Stimulated activated CD4-positive, alpha-beta T cell treated with anti-CD3 and anti-CD28 coated beads, Interleukin-12 subunit alpha, Interleukin-12 subunit beta, amount 100 ng/mL, for 48 hours (primary cell): ENCODE data around the gene FSD2.

Experiments used
- DNase-seq, 3 donors: peaks; one replicate each; pipeline ENCODE4 v3.0.0-alpha.2; 2020; ENCODE audit warnings: low read depth in 2 of 3, low spot score in 1 of 3

The FSD2 gene, protein sequence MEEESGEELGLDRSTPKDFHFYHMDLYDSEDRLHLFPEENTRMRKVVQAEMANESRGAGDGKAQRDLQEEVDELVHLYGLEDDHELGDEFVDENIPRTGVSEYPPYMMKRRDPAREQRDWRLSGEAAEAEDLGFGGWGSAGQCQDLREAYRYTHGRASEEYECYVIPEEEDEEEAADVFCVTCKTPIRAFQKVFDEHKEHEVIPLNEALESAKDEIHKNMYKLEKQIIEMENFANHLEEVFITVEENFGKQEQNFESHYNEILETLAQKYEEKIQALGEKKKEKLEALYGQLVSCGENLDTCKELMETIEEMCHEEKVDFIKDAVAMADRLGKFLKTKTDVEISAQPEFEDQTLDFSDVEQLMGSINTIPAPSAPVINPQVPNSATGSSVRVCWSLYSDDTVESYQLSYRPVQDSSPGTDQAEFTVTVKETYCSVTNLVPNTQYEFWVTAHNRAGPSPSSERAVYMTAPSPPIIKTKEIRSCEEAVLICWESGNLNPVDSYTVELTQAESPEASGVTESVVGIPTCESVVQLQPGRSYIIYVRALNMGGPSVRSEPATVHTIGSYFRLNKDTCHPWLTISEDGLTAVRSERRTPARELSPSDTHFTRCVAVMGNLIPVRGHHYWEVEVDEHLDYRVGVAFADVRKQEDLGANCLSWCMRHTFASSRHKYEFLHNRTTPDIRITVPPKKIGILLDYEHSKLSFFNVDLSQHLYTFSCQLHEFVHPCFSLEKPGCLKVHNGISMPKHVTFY

DNA sequence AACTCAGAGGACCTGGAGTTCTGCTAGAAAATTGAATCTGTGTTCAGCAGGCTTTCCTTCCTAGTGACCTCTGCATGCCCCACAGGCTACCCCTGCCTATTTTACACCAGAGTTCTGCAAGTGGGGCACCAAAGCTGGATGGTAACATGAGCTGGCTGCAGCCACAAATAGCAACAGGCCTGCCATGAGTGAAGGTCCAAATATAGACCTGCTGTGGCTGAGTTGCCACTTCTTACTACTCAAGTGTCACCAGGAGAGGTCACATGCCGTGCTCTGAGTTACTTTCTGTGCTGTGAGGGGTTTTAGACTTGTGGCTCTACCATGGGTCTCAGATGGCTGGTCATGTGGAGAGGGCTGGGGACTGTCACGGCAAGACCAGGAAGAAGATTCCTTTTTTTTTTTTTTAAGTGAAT lies at the start of gene FSD2:
Gene FSD2 (minus strand): TSS at position 76 of the 413 bp plus-strand sequence. CDS start 18,679 bp downstream, outside the sequence.
- no peak for DNase-seq

DNA sequence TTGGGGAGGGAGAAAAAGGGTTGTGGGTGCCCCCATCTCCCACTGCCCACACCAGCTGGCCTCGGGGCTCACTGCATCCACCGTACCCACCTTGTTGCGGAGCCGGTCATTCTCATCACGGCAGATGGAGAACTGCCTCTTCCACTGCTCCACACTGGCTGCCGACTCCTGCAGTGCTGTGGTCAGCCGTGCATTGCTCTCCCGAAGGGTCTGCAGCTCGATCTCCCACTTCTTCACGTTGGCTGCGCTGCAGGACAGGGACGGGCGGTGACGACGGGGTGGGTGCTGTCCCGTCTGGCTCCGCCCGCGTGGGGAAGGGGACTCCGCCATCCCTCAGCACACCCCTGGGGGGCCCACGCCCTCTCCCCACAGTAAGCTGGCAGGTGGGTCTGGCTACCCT lies 48.7 kb upstream of the FSD2 start:
- DNase-seq = no peak

DNA sequence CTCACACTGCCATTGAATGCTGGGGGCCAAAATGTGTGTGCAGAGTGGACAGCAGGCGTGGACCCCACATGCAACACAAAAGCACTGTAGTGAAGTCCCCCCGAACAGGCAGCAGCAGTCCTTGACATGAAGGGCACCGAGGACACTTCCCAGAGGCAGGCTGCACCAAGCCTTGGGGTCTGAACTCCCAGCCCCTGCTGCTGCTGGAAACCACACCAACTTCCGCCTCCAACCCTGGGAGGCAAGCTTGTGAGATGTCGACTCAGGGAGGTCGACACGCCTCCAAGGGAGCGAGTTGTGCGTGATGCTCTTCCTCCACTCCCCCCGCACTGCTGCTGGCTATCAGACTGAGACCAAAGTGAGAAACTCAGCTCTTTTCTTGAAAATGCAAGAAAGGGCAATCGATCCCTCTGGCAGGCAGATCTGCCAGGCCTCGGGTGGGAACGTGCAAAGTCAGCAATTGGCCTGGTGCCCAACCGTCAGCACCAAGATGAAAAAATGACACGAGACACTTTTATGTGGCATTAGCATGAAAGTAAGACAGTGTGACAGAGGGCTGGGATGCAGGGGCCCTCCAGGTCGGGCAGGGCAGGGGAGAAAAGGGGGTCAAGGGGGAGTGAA lies 47.2 kb upstream of the FSD2 start:
- no peak for DNase-seq

DNA sequence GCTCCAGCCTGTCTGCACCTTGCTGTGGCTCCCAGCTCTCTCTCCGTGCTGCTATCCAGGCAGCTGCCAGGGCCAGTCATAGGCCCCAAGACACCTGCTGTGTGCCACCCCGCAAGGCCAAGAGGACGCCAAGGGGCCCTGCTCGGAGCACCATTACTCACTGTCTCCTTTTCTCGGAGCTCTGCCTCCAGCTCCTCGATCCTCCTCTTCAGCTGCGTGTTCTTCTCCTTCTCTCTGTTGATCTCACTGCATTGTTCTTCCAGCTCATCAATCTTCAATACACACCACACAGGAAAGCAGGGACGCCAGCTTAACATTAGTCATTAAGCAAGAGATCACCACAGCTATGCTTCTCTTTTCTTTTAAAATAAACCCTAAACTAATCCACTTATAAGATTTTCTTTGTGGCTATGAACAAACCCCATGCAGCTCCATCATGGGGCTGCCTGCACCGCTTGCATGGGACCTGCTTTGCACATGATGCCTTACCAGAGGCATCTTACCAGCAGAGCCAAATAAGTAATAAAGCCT lies 46.2 kb upstream of the FSD2 start:
- DNase-seq = no peak

DNA sequence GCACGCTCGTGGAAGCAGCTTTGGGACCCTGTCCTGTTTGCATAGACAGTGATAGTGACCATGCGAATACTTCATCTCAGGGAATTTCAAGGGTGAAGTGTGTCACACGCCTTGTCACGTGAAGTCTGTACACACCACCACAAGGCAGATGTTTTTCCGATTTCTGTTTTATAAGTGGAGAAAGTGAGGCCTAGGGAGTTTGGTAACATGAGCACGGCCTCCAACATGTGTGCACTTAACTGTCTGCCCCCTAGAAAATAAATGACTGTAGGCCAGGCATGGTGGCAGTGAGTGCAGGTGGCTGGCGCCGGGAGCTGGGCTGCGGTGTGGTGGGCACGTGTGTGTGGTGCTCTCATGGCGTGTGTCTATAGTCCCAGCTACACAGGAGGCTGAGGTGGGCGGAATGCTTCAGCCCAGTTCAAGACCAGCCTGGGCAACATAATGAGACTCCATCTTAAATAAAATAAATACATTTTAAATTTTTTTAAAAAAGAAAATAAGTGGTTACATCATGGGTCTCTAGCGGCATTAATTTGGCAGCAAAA lies 45.5 kb upstream of the FSD2 start:
- no peak for DNase-seq

DNA sequence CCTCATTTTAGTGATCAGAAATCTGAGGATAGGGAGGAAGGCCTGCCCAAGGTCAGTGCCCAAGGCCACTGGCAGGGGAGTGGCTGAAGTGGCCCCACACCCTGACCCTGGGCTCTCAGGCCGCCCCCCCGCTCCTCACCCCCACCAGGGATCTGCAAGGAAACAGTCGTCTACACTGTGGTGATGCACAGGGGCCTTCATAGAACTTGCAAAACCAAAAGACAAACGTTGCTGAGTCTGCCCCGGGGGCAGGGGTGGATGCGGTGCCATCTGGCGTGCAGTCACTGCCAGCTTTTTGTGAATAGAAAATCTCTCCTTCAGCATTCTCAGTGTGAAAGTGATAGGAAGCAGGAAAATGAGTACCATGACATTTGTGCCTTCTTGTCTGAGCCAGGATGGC lies 44.9 kb upstream of the FSD2 start:
- DNase-seq = no peak

DNA sequence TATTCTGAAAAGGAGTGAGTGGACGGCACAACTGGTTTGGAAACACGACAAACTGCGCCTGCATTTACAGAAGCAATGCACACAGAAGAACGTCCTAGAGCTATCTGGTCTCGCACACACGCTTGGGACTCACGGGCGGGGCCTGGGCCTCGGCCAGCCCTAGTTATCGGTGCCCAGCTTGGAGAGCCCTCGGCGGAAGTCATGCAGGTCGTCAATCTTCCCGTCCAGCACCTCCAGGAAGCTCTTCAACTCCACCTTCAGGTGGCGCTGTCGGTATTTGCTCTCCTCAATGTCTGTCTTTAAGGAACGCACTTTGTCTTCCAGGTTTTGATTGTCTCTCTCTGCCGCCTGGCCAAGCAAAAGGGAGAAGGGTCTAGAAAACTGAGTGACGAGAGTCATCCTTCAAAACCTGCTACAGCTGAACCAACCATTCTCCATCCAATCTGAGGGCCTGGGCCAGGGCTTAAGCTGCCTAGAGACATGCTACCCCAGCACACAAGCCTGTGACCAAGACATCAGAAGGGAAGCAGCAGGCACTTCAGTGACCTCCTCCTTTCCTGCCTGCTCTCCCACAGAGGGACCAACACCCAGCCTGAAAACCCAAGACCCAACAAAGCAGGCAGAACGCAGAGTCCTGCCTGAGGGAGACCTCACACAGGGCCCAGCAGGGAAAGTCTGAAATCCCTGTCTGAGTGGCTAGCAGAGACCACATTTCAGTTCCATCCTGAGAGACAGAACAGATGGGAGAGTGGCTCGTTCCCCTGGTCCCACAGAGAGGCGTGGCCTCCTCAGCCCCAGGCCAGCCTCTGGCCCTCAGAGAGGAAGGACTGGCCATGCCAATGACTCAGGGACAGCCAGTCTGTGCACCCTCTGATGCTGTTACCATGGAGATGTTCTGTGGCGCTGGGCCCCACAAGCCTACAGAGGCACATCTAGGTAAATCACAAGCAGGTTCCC lies 44.0 kb upstream of the FSD2 start:
- peak; percentile 31 to 44 (median 41) for DNase-seq

DNA sequence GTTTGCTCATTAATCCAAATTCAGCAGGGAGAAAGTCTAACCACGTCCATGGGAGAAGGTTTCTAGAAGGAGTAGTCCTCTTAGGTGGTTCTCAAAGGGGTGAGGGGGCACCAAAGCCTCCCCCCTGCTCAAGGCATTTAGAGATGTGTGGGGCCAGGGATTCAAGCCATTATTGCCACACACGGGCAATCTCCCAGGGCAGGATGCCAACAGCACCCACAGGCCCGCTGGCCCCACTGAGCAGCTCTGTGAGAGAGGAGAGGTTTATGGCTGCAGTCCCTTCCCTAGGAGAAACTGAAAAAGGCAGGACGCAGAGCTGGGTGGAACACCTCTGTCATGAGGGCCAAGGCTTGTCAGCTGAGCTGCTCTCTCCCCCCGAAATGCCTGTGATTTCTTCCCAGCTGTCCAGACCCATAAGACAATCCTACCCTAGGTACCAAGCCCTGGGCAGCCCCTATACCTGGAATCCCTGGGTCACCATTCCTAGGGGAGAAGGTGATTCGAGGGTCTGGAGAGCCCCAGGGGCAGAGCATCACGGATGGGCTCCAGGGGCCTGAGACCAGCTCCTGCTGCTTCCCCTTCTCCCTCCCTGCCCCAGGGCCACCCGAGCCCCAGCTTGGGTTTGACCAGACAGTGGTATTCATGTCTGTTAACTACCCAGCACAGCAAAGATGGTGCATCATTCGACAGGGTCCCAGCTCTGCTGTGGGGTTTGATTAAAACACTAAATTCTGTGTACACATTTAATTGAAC lies 42.5 kb upstream of the FSD2 start:
- DNase-seq = no peak

DNA sequence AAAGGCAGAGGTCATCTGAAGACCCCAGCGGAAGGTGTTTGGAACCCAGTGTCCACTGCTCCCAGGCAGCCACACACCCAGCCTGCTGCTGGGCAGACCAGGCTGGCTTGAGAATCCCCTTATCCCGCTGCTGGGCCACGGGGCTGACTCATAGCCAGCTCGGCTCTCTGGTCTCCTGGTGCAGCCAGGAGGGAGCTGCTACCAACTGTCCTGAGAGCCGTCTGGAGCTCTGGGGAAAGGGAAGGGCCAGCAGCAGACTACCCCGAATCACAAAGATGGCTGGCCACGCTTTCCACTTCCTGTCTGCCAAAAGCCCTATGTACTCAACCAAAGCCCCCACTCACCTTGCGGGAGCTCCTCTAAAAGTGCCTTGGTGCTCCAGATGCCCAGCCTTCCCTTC lies 41.8 kb upstream of the FSD2 start:
- no peak for DNase-seq

DNA sequence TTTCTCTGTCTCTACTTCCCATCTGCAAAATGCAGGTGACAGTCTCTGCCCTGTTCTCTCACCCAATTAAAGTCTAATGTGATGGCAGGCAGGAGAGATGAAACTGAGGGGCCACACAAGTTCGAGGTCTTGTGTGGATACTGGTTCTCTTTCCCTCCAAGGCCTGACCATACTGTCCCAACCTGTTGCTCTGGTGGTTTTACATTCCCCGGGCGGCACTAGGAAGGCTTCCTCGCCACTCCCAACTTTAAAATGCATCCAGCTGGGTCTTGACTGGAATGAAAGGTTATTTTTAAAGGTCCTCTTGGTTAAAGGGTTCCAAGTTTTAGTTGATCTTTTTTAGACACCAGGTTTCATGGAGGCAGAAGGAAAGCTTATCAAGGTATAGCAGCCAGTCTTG lies 40.8 kb upstream of the FSD2 start:
- DNase-seq = no peak

DNA sequence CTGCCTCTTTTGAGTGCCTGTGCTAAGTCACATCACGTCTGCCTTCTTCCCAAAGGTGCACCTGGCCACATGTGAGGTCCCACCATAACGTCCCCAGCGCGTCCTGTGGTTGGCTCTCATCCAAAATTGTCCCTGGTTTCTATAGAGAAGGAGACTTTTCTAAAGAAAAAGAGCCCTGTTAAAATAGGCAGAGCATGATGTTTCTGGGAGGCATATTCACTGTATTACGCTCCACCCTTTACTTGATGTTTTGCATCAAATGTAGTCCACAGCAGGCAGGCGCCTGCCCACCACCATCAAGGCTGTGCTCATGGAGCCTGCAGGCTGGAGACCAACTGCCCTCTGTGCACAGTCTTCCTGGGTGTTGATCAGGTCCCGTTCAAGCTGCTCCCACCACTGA lies 39.8 kb upstream of the FSD2 start:
- no peak for DNase-seq

DNA sequence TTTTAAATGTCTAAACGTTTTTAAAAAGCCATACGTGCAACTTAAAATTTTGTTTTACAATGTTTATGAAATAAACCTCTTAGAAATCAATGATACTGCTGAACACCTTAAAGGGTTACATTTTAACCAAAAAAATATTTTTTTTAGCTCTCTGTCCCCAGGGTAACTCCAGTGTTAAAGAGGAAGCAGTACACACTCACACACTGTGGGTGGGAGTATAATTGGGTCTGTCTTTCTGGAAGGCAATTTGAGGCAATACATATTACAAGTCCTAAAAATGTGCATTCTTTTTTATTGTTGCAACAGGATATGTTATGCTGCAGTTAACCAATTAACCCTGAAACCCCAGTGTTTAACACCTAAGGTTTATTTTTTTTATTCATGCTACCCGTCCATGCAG lies 37.7 kb upstream of the FSD2 start:
- DNase-seq = no peak

DNA sequence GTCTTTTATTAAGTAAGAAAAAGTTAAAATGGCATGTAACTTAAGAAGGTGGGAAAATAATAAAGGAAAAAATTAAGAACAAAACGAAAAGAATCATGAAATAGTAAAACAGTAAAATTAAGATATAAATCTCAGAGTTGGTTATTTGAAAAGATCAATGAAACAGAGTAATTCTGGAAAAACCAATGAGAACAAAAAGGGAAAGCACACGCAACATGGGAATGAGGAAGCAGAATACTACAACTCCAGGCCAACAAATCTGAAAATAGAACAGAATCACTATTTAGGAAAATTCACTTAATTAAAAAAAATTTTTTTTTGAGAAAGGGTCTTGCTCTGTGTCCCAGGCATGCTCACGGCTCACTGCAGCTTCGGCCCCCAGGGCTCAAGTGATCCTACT lies 34.3 kb upstream of the FSD2 start:
- DNase-seq = no peak

DNA sequence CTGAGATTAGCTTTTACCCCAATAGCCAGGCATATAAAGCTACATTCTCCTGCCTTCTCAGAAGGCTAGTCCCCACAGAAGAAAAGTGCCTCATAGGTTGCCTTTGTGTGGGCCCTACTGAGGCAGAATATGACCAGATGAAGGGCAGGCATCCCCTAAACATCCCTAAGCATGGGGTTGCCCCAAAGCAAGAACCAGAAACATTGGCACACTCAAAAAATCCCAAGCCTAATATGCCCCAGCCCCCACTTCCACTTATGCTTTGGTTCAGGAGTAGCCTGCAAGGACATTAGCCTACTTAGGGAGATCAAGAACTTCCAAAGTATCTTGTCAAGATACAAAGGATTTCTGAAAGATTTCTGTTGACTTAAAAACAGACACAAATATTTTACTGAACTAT lies 33.3 kb upstream of the FSD2 start:
- no peak for DNase-seq

DNA sequence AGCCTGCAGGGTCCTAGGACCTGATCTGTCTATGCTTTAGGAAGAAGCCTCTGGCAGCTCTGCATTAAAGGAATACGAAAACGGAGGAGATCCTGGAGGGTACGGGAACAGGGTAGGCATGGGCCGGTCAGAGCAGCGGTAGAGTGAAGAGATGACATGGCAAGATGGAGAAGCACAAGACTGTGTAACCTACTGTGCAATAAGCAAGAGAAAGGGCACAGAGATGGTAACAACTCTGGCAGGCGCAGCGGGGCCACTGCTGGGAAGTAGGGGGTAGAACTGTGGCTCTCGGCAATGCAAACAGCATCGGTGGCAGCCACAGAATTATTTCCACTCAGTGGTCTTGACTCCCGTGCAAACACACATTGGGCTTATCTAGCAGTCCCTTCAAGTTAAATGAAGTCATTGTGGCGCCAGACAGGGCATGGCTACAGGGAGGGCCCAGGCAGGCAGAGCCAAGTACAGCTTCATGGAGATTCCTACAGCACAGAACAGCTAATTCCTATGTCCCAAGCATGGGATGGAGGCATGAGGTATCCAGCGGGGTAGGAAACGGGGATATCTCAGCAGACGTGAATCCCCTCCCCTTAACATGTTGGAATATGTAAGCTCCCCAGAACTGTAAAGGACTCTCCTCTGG lies 32.3 kb upstream of the FSD2 start:
- DNase-seq = no peak

DNA sequence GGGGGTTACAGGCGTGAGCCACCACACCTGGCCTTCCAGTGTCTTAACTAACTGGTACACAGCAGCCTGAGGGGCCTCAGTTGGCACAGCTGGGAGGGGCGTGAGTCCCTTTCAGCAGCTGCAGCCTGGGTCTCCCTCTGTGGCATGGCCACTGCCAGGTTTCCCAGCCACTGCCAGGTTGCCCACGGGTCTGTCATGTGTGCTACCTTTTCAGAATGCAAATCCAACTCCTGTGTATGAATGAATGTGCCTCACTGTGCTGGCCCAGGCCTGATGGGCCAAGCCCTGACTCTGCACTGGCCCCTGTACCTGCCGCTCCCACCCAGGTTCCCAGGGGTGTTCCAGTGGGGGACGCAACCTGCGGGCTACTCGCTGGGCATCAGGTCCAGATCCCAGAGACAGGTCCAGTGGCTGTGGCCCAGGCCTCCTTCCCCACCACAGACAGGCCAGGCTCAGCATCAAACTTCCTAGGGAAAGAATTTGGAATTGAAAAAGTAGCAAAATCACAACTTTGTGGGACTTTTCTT lies 29.6 kb upstream of the FSD2 start:
- DNase-seq = no peak

DNA sequence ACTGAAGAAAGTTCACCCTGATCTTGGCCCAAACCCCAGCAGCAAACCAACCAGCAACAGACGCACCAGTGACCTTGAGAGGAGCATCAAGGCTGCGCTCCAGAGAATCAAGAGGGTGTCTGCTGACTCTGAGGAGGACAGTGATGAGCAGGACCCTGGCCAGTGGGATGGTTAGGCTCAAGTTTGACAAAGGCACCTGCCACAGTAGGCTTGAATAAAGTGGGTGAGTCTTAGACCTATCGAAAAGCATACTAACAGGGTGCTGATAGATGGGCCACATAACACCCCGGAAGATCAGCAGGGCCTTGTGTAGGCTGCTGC lies 27.5 kb upstream of the FSD2 start:
- DNase-seq = no peak

DNA sequence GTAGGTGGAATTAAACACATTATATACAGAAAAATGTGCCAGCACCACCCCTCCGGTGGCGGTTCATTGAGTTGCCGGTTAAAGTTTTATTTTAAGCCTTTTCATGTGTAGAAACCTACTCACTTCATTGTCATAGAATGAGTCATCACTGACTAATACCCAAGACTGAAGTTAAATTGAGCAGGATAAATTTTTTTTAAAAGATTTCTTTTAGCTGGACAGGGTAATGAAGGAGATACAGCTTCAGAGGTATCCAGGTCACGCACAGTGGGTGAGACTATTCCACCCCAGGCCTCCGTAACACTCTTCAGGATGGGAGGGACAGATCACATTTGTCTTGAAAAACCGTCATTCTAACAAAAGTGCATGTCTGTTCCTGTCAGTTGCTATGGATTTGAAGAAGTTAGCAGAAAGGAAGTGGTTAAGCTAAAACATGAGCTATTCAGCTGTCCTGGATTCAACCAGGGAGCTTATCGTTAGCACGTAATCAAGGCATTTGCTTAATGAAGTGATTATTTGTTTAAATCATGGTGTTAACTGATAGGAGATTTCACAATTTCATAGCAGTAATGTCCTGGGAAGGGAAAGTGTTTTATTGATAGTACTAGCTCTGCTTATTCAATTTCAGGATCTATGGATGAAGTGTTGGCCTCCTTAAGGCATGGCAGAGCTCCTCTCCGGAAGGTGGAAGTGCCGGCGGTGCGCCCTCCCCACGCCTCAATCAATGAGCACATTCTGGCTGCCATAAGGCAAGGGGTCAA lies 26.9 kb upstream of the FSD2 start:
- DNase-seq = peak in 2 of 3 donors; percentile 25 to 44
